GM10266 (cell line): ENCODE data around the gene NSUN2.

Source experiments
- DNase-seq: peaks from one replicate; pipeline ENCODE4 v3.0.0; 2012; ENCODE audit errors: extremely low spot score
- CTCF ChIP-seq: IDR thresholded peaks from 2 replicates; pipeline ENCODE4 v1.5.1; 2012; ENCODE audit warnings: mild to moderate bottlenecking, low read depth; ENCODE audit not compliant: control insufficient read depth, insufficient read depth; ENCODE audit errors: missing control alignments

The NSUN2 gene

GRCh38 chr5:6596388-6596787, 36.5 kb downstream of the NSUN2 start:
- TF ChIP-seq CTCF = no peak

GRCh38 chr5:6595405-6595804, 37.4 kb downstream of the NSUN2 start:
- no peak for TF ChIP-seq CTCF
- no peak for DNase-seq

More at GRCh38 chr5:6596388-6596787, 36.5 kb downstream of the NSUN2 start:
- DNase-seq = no peak

GRCh38 chr5:6594066-6594465, 38.8 kb downstream of the NSUN2 start:
- TF ChIP-seq CTCF = no peak
- no peak for DNase-seq

- TF ChIP-seq CTCF = no peak
- no peak for DNase-seq
Observed at GRCh38 chr5:6593148-6594016, 39.5 kb downstream of the NSUN2 start.

GRCh38 chr5:6592601-6593000, 40.2 kb downstream of the NSUN2 start:
- DNase-seq = no peak
- TF ChIP-seq CTCF = no peak

GRCh38 chr5:6591671-6592288, 41.1 kb downstream of the NSUN2 start:
- TF ChIP-seq CTCF = no peak
- DNase-seq = no peak

- no peak for DNase-seq
- TF ChIP-seq CTCF = no peak
Observed at GRCh38 chr5:6590581-6590980, 42.3 kb downstream of the NSUN2 start.
